Calu3 (cell line): ENCODE measurements around the gene UST. TPM values are rescaled to one million over a fixed set of nuclear protein-coding genes. Genes with fewer than 3 reads are reported as not detected.

Experiments
- BruUV-seq: library from RNA; stranded (reverse); fragments of 400-500 nt; replicated peaks from 2 replicates; lab custom pipeline; 2021; lab: Mats Ljungman, UMichigan
- CTCF ChIA-PET: fragments of 300-600 bp; sonication (Branson Sonifier 250); formaldehyde crosslinking; loops from one replicate; lab custom pipeline; 2022; ENCODE audit warnings: antibody characterized with exemption; lab: Charles Lee
- DNase-seq: peaks from one replicate; pipeline ENCODE4 v3.0.0; 2022
- H3K27ac Mint-ChIP-seq: one replicate; pipeline ENCODE4 v1.8.0; 2022; ENCODE audit warnings: mixed read lengths; ENCODE audit not compliant: unreplicated experiment
- H3K27me3 Mint-ChIP-seq: one replicate; pipeline ENCODE4 v1.8.0; 2022; ENCODE audit warnings: mixed read lengths; ENCODE audit not compliant: unreplicated experiment
- H3K36me3 Mint-ChIP-seq: one replicate; pipeline ENCODE4 v1.8.0; 2022; ENCODE audit warnings: mild to moderate bottlenecking, moderate library complexity, mixed read lengths; ENCODE audit not compliant: insufficient read depth, unreplicated experiment
- H3K4me1 Mint-ChIP-seq: one replicate; pipeline ENCODE4 v1.8.0; 2022; ENCODE audit warnings: mild to moderate bottlenecking, low read depth, mixed read lengths; ENCODE audit not compliant: unreplicated experiment
- H3K4me3 Mint-ChIP-seq: one replicate; pipeline ENCODE4 v1.8.0; 2022; ENCODE audit warnings: mild to moderate bottlenecking, low read depth, moderate library complexity, mixed read lengths; ENCODE audit not compliant: unreplicated experiment
- H3K9me3 Mint-ChIP-seq: one replicate; pipeline ENCODE4 v1.8.0; 2022; ENCODE audit warnings: low read depth, mixed read lengths; ENCODE audit not compliant: unreplicated experiment
- intact Hi-C: fragments of 100-400 bp; cut with micrococcal nuclease; formaldehyde crosslinking; loops from one replicate; pipeline ENCODE4 v1.10.0; 2022; ENCODE audit not compliant: unreplicated experiment
- total RNA-seq: library from RNA; stranded (reverse); gene quantifications from 2 replicates; pipeline ENCODE4 v1.2.3, GENCODE V29; 2022
- TF ChIP-seq, protein P1 (sequence below): fragments of 200-600 bp; IDR thresholded peaks from one replicate; pipeline ENCODE4 v1.8.0; 2022; ENCODE audit warnings: antibody characterized with exemption; ENCODE audit not compliant: unreplicated experiment

The UST gene
- total RNA-seq, 1 experiment from 2014 or later = 2.4 TPM

DNA sequence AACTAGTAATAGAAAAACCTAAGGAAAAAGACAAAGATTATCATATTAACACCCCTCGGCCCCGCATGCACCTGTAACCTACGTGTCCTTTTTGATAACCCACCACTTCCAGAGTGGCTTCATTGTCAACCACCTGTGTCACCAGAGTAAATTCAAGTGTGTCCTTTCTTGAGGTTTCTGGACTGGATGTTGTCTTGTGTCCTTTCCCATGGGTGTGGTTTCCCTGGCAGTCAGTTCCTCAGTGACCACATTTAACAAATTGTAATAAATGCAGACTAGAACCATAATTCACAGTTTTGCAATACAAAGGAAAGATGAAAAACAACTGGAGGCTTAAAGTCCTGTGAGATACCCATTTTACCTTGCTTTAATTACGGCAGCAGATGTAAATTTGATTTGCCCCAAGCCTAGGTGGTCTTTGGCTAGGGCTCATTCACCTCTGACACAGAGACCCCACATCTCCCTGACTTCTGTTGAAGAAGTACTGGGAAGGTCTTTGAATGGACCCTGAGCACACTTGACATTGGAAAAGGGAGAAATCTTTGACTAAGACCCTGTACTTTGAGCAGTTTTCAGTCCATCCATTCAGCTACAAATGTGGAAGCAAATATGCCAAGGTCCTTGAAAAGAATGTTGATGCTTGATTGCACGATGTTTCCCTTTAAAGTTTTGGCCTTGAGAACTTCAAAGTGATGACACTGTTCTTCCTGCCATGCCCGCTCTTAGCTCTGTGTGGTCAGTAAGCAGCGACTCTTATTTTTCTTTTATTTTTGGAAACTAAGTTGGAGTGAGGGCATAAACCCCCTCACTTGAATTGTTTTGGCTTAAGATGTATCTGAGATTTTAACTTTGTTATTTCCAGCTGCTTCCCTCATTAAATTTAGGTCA, 232.4 kb downstream of the UST start:
- Mint-ChIP-seq H3K27ac (no peak overlapping the region), H3K36me3 (no peaks in the 10 kb centered on the region), H3K4me1 (no peaks in the 10 kb centered on the region), H3K4me3 (no peak overlapping the region), H3K9me3 (no peaks in the 10 kb centered on the region), H3K27me3 (peaks cover under 1% of the 10 kb centered on the region)
- TF ChIP-seq, protein P1, sequence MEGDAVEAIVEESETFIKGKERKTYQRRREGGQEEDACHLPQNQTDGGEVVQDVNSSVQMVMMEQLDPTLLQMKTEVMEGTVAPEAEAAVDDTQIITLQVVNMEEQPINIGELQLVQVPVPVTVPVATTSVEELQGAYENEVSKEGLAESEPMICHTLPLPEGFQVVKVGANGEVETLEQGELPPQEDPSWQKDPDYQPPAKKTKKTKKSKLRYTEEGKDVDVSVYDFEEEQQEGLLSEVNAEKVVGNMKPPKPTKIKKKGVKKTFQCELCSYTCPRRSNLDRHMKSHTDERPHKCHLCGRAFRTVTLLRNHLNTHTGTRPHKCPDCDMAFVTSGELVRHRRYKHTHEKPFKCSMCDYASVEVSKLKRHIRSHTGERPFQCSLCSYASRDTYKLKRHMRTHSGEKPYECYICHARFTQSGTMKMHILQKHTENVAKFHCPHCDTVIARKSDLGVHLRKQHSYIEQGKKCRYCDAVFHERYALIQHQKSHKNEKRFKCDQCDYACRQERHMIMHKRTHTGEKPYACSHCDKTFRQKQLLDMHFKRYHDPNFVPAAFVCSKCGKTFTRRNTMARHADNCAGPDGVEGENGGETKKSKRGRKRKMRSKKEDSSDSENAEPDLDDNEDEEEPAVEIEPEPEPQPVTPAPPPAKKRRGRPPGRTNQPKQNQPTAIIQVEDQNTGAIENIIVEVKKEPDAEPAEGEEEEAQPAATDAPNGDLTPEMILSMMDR = no peak
- intact Hi-C loops = no loop called here
- CTCF ChIA-PET = no interaction called here
- DNase-seq = no peak
- no TSS peak for BruUV-seq

DNA sequence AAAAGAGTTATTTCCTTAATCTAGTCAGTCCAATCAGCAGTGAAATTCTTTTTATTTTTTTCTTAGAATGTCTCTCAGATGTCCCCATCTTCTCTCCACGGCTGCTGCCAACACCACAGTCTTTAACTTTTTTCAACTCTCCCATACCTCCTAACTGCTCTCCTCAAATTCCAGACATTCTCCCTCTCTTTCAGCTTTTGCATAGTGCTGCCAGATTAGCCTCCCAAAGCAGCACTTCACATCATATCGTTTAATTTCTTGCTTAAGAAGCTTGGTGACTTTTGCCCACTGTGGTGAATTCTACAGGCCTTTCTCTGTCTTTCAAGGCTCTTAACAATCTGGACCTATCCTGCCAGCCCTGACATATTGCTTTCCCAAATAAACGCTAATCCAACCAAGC, 233.4 kb downstream of the UST start:
- CTCF ChIA-PET = no interaction called here
- intact Hi-C loops = no loop called here
- TF ChIP-seq, protein P1 = no peak
- BruUV-seq = no TSS peak
- H3K9me3 Mint-ChIP-seq = no peaks in the 10 kb centered on the region
- no peaks in the 10 kb centered on the region for H3K4me1 Mint-ChIP-seq
- no peaks in the 10 kb centered on the region for H3K36me3 Mint-ChIP-seq
- H3K27ac Mint-ChIP-seq = no peak overlapping the region
- H3K27me3 Mint-ChIP-seq = peaks cover 11% of the 10 kb centered on the region
- DNase-seq = no peak
- H3K4me3 Mint-ChIP-seq = no peak overlapping the region

- DNase-seq = no peak
- Mint-ChIP-seq H3K36me3 (no peaks in the 10 kb centered on the region), H3K27ac (no peak overlapping the region), H3K4me1 (no peaks in the 10 kb centered on the region), H3K9me3 (no peaks in the 10 kb centered on the region), H3K27me3 (peaks cover 22% of the 10 kb centered on the region), H3K4me3 (no peak overlapping the region)
- BruUV-seq = no TSS peak
- CTCF ChIA-PET = no interaction called here
- intact Hi-C loops = no loop called here
- TF ChIP-seq, protein P1 = no peak
These were observed 234.7 kb downstream of the UST start for GRCh38 chr6:148981515-148981914.

DNA sequence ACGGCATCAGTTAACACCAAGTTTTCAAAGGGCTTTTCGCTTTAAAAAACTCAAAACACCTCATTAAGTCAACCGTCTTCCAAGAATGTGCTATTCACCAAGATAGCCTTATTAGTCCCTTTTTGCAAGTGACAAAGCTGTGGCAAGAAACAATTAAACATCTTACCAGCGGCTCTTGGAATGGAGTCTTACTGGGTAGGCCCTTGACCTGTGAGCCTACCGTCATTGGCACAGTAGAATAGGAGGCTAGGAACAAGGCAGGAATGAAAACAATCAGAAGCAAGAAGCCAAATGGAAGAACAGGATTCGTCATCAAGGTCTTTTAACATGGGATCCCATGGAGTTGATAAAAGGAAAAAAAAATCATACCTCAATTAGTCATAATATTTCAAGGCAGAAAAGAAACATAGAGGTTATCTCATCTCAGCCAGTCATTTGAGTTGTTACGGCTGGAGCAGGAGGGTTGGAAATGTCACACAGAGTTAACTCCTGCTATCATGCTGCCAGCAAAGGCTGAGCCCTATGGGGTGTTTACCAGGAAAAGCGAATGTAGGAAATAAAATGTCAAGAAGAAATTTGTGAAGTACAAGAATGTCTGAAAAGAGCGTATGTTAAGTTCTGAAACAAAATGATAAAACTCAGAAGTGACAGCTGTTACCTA, 236.4 kb downstream of the UST start:
- CTCF ChIA-PET = interaction anchor here (0.6 kb wide), 1 partner anchor 1132 kb away, joined by 4 read pairs; no protein-coding TSS in a partner anchor
- TF ChIP-seq, protein P1 = no peak
- no peaks in the 10 kb centered on the region for H3K4me1 Mint-ChIP-seq
- intact Hi-C loops = no loop called here
- peaks cover 39% of the 10 kb centered on the region for H3K27me3 Mint-ChIP-seq
- no peak overlapping the region for H3K4me3 Mint-ChIP-seq
- BruUV-seq = no TSS peak
- no peak overlapping the region for H3K27ac Mint-ChIP-seq
- H3K9me3 Mint-ChIP-seq = no peaks in the 10 kb centered on the region
- no peaks in the 10 kb centered on the region for H3K36me3 Mint-ChIP-seq
- DNase-seq = no peak
